MM.1S (cell line): ENCODE results near the gene NAPG.

Source experiments
- EZH2 ChIP-seq: fragments of 300-600 bp; sonication (generic); optimal IDR thresholded peaks from 2 replicates; pipeline ENCODE3; 2017; ENCODE audit warnings: low read depth, mild to moderate bottlenecking, antibody characterized with exemption, low read length, mixed read lengths
- EZH2phosphoT487 ChIP-seq: fragments of 300-600 bp; sonication (generic); IDR thresholded peaks from 2 replicates; pipeline ENCODE4 v1.6.1; 2018; ENCODE audit warnings: antibody characterized with exemption, low read length
- TF ChIP-seq, protein P1 (sequence below): fragments of 300-600 bp; sonication (generic); IDR thresholded peaks from 2 replicates; pipeline ENCODE4 v1.5.1; 2016; ENCODE audit warnings: antibody characterized with exemption, low read length, mixed read lengths

DNA sequence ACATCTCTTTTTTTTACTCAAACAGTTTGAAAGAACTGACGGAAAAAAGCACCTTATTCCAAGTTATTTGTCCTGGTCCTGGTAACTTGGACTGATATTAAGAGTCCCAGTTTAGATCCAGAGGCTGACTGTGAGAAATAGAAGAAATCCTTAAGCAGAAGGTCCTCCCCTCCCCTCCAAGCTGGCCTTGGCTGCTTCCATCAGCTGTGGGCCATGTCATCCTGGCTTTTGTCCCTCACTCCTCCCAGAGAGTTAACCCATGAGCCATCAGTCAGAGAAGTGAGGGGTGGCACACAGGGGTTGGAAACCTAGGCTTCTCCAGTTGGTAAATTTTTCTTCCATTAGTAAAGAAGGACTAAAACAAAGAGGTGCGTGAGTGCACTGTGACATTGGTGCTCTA, 9.7 kb upstream of the NAPG start:
- TF ChIP-seq EZH2: no peak
- TF ChIP-seq, protein P1, sequence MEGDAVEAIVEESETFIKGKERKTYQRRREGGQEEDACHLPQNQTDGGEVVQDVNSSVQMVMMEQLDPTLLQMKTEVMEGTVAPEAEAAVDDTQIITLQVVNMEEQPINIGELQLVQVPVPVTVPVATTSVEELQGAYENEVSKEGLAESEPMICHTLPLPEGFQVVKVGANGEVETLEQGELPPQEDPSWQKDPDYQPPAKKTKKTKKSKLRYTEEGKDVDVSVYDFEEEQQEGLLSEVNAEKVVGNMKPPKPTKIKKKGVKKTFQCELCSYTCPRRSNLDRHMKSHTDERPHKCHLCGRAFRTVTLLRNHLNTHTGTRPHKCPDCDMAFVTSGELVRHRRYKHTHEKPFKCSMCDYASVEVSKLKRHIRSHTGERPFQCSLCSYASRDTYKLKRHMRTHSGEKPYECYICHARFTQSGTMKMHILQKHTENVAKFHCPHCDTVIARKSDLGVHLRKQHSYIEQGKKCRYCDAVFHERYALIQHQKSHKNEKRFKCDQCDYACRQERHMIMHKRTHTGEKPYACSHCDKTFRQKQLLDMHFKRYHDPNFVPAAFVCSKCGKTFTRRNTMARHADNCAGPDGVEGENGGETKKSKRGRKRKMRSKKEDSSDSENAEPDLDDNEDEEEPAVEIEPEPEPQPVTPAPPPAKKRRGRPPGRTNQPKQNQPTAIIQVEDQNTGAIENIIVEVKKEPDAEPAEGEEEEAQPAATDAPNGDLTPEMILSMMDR: no peak
- TF ChIP-seq EZH2phosphoT487: no peak
